Central memory CD8-positive, alpha-beta T cell (primary cell): ENCODE results near the gene ATG10.
"Not testable (repeated sequence)": the region's sequence is repeated elsewhere in the genome, so short reads cannot be mapped to it uniquely, and the experiment has no call there.

Experiments used
- ATAC-seq: fragments of 150-1000 bp; cut with Tn5 transposase; replicated peaks from 2 replicates; pipeline ENCODE4 v1.10.0; 2022; ENCODE audit warnings: mild to moderate bottlenecking, moderate FRiP score, moderate number of reproducible peaks; ENCODE audit not compliant: poor library complexity, severe bottlenecking; ENCODE audit errors: extremely low read depth
- DNase-seq, 2 donors: peaks; one replicate each; pipeline ENCODE4 v3.0.0; 2021; ENCODE audit warnings: low spot score in 2 of 2
- H3K27ac Mint-ChIP-seq: one replicate; pipeline ENCODE4 v1.8.0; 2022; ENCODE audit warnings: low read depth, mild to moderate bottlenecking, moderate library complexity, mixed read lengths
- H3K27me3 Mint-ChIP-seq: one replicate; pipeline ENCODE4 v1.8.0; 2022; ENCODE audit warnings: mixed read lengths
- H3K36me3 Mint-ChIP-seq: one replicate; pipeline ENCODE4 v1.8.0; 2022; ENCODE audit warnings: mild to moderate bottlenecking, moderate library complexity, mixed read lengths; ENCODE audit not compliant: insufficient read depth
- H3K4me1 Mint-ChIP-seq: one replicate; pipeline ENCODE4 v1.8.0; 2022; ENCODE audit warnings: mixed read lengths
- H3K4me3 Mint-ChIP-seq: one replicate; pipeline ENCODE4 v1.8.0; 2022; ENCODE audit warnings: mild to moderate bottlenecking, moderate library complexity, mixed read lengths
- H3K9me3 Mint-ChIP-seq: one replicate; pipeline ENCODE4 v1.8.0; 2022; ENCODE audit warnings: mixed read lengths

The ATG10 gene

GRCh38 chr5:81989204-81989603 is 17.4 kb downstream of the ATG10 start:
- no peak overlapping the region for H3K4me3 Mint-ChIP-seq
- ATAC-seq = no peak
- H3K36me3 Mint-ChIP-seq = peaks cover 8% of the 10 kb centered on the region
- H3K4me1 Mint-ChIP-seq = no peaks in the 10 kb centered on the region
- DNase-seq = no peak
- H3K9me3 Mint-ChIP-seq = no peaks in the 10 kb centered on the region
- H3K27ac Mint-ChIP-seq = no peak overlapping the region
- H3K27me3 Mint-ChIP-seq = no peaks in the 10 kb centered on the region

DNA sequence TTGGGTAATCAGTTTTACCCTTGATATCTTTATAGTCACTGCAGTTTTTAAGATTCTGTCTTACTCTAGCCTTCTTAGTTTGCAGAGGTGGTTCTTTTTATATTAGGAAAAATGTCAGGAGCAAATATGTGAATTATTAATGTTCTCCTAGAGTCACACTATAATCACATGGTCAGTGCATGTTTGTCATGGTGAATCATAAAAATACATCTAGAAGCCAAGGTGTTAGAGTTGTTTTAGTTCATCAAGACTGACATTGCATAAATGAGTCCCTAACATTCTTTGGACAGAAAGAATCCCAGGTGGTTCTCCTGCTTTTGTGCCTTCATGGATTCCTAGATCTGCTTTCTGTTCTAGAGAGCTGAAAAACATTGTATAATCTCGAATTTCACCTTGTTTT is 22.9 kb downstream of the ATG10 start:
- no peak for ATAC-seq
- no peak overlapping the region for H3K27ac Mint-ChIP-seq
- H3K4me1 Mint-ChIP-seq = no peaks in the 10 kb centered on the region
- peaks cover 10% of the 10 kb centered on the region for H3K9me3 Mint-ChIP-seq
- DNase-seq = no peak
- H3K27me3 Mint-ChIP-seq = no peaks in the 10 kb centered on the region
- H3K36me3 Mint-ChIP-seq = peaks cover 2% of the 10 kb centered on the region
- no peak overlapping the region for H3K4me3 Mint-ChIP-seq

GRCh38 chr5:81995407-81995806 is 23.6 kb downstream of the ATG10 start:
- no peaks in the 10 kb centered on the region for H3K4me1 Mint-ChIP-seq
- H3K9me3 Mint-ChIP-seq = peaks cover 10% of the 10 kb centered on the region
- ATAC-seq (no peak), DNase-seq (no peak)
- H3K4me3 Mint-ChIP-seq = no peak overlapping the region
- peaks cover 2% of the 10 kb centered on the region for H3K36me3 Mint-ChIP-seq
- H3K27ac Mint-ChIP-seq = no peak overlapping the region
- H3K27me3 Mint-ChIP-seq = no peaks in the 10 kb centered on the region

GRCh38 chr5:82004511-82004910 is 32.7 kb downstream of the ATG10 start:
- Mint-ChIP-seq H3K9me3 (peaks cover 1% of the 10 kb centered on the region), H3K27me3 (no peaks in the 10 kb centered on the region), H3K4me1 (no peaks in the 10 kb centered on the region), H3K36me3 (peaks cover under 1% of the 10 kb centered on the region), H3K27ac (no peak overlapping the region), H3K4me3 (no peak overlapping the region)
- DNase-seq (no peak), ATAC-seq (no peak)

DNA sequence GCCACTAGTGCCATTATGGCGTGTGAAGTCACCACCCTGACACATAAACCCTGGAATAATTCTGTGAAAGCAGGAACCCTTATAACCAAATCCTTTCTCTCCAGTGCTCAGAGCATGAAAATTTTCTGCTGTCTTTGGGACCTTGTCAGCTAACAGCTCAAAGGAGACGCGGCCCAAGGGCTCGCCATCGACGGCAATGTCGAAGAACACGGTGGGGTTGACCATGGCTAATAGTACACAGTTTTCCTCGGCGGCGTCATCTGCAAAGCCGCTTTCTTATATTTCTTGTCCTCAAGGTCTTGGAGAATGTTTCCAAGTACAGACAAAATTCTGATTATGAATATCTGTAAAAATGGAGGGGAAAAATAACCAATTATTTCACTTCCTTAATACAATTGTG is 38.0 kb downstream of the ATG10 start:
- not testable (repeated sequence) for H3K4me3 Mint-ChIP-seq

DNA sequence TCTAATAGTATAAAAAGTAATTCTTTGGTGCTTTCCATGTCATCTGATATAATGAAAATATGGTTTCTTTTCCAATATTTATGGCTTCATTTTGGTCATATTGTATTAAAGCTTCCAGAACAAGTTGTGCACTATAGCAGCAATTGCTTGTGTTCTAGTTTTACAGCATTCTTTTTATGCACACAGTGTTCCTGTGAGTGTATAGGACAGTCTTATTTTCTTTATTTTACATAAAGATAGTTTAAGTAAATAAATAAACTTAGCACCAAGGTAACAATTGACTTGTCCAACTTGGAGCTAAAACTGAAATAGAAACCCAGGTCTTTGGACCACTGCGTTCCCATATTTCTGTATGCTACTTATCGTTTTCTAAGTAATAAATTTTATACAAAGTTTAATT is 38.9 kb downstream of the ATG10 start:
- Mint-ChIP-seq H3K9me3 (no peaks in the 10 kb centered on the region), H3K4me3 (no peak overlapping the region), H3K27me3 (no peaks in the 10 kb centered on the region), H3K4me1 (no peaks in the 10 kb centered on the region), H3K36me3 (no peaks in the 10 kb centered on the region), H3K27ac (no peak overlapping the region)
- no peak for DNase-seq
- no peak for ATAC-seq

More for the DNA sequence above, 38.0 kb downstream of the ATG10 start:
- not testable (repeated sequence) for DNase-seq, H3K4me1 Mint-ChIP-seq, H3K27ac Mint-ChIP-seq, ATAC-seq, H3K27me3 Mint-ChIP-seq, H3K36me3 Mint-ChIP-seq, H3K9me3 Mint-ChIP-seq

DNA sequence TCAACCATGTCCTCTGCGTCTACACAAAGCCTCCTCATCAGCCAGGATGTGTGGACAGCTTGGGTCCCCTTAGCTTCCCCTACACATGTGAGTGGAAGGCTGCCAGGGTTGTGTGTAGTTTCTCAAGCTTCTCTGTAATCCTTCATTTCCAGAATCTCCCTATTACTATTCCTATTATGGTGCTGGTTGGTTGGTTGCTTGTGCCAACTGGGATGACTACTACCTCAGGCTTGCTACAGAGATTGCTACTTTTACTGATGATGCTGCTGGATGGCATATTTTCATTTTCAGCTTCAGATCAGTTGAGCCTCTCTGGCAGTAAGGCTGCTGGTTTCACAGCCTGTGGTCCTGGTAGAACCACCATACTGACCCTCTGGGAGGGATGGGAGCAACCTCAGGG is 39.9 kb downstream of the ATG10 start:
- Mint-ChIP-seq H3K36me3 (peaks cover 2% of the 10 kb centered on the region), H3K27me3 (no peaks in the 10 kb centered on the region), H3K4me1 (no peaks in the 10 kb centered on the region), H3K9me3 (no peaks in the 10 kb centered on the region), H3K27ac (no peak overlapping the region), H3K4me3 (no peak overlapping the region)
- no peak for ATAC-seq
- no peak for DNase-seq

DNA sequence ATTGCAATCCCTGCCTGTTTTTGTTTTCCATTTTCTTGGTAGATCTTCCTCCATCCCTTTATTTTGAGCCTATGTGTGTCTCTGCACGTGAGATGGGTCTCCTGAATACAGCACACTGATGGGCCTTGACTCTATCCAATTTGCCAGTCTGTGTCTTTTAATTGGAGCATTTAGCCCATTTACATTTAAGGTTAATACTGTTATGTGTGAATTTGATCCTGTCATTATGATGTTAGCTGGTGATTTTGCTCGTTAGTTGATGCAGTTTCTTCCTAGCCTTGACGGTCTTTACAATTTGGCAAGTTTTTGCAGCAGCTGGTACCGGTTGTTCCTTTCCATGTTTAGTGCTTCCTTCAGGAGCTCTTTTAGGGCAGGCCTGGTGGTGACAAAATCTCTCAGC is 42.8 kb downstream of the ATG10 start:
- not testable (repeated sequence) for H3K36me3 Mint-ChIP-seq, H3K27ac Mint-ChIP-seq

GRCh38 chr5:82018462-82018861 is 46.6 kb downstream of the ATG10 start:
- peaks cover 11% of the 10 kb centered on the region for H3K4me1 Mint-ChIP-seq
- no peaks in the 10 kb centered on the region for H3K27me3 Mint-ChIP-seq
- no peak for ATAC-seq
- no peak for DNase-seq
- peaks cover 2% of the 10 kb centered on the region for H3K36me3 Mint-ChIP-seq
- H3K27ac Mint-ChIP-seq = no peak overlapping the region
- no peaks in the 10 kb centered on the region for H3K9me3 Mint-ChIP-seq
- no peak overlapping the region for H3K4me3 Mint-ChIP-seq

More for the DNA sequence above, 42.8 kb downstream of the ATG10 start:
- ATAC-seq, DNase-seq, H3K9me3 Mint-ChIP-seq, H3K27me3 Mint-ChIP-seq, H3K4me3 Mint-ChIP-seq: not testable (repeated sequence)
- H3K4me1 Mint-ChIP-seq = peaks cover 11% of the 10 kb centered on the region

GRCh38 chr5:82019342-82020138 is 47.7 kb downstream of the ATG10 start:
- Mint-ChIP-seq H3K4me3 (no peak overlapping the region), H3K36me3 (peaks cover 2% of the 10 kb centered on the region), H3K27me3 (no peaks in the 10 kb centered on the region), H3K27ac (no peak overlapping the region), H3K9me3 (no peaks in the 10 kb centered on the region), H3K4me1 (peaks cover 11% of the 10 kb centered on the region)
- DNase-seq = no peak
- ATAC-seq = no peak

- DNase-seq (no peak), ATAC-seq (no peak)
- H3K27me3 Mint-ChIP-seq = no peaks in the 10 kb centered on the region
These were observed 50.7 kb downstream of the ATG10 start for GRCh38 chr5:82022499-82022898.

GRCh38 chr5:82023644-82024043 is 51.8 kb downstream of the ATG10 start:
- H3K9me3 Mint-ChIP-seq = no peaks in the 10 kb centered on the region
- H3K27me3 Mint-ChIP-seq = no peaks in the 10 kb centered on the region
- DNase-seq = no peak
- H3K4me3 Mint-ChIP-seq = no peak overlapping the region
- no peaks in the 10 kb centered on the region for H3K36me3 Mint-ChIP-seq
- no peak overlapping the region for H3K27ac Mint-ChIP-seq
- H3K4me1 Mint-ChIP-seq = peaks cover under 1% of the 10 kb centered on the region
- no peak for ATAC-seq

More at GRCh38 chr5:82022499-82022898, 50.7 kb downstream of the ATG10 start:
- no peaks in the 10 kb centered on the region for H3K36me3 Mint-ChIP-seq
- no peak overlapping the region for H3K4me3 Mint-ChIP-seq
- peaks cover 11% of the 10 kb centered on the region for H3K4me1 Mint-ChIP-seq
- H3K9me3 Mint-ChIP-seq = no peaks in the 10 kb centered on the region
- H3K27ac Mint-ChIP-seq = no peak overlapping the region

DNA sequence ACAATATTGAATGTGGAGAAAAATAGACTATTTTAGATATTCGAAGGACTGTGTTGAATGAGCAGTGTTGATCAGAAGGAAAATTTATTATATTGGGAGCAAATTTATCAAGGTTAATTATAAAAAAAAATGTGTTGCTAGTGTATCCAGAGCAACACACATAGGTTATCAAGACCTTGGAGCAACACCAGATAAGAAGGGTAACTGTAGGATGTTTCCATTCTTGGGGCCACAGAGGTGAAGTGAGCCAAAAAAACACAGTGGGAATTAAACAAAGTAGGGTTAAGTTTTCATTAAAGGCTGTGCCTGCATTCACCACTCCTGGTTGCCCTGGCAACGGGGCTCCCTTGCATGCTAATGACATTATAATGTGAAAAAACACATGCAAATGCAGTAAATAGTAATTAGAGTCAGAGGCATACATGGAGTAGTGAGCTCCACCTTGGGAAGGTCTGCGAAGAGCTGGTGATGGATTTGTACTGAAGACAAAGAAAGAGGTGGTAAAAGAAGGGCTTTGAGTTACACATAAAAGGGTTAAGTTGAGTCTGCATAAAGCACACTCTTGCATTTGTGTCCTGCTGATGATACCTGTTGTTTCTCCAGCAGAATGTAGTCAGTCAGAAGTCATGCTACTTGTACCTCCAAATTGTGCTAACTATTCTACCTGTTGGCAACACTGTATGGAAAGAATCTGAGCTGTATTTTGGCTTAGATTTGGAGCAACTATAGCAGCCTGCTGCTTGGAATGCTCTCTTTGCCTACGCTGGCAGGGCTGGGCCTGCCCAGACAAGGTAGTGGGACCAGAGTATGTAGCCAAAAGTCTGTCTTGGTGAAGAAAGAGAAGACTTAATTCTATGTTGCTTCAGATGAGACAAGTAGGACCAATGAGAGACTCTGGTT is 59.6 kb downstream of the ATG10 start:
- no peaks in the 10 kb centered on the region for H3K4me1 Mint-ChIP-seq
- H3K36me3 Mint-ChIP-seq = no peaks in the 10 kb centered on the region
- no peaks in the 10 kb centered on the region for H3K27me3 Mint-ChIP-seq
- H3K9me3 Mint-ChIP-seq = no peaks in the 10 kb centered on the region
- H3K4me3 Mint-ChIP-seq = no peak overlapping the region
- no peak overlapping the region for H3K27ac Mint-ChIP-seq
- ATAC-seq (no peak), DNase-seq (no peak)
